HL-60 (cell line): ENCODE results near the gene TTC39B.

ENCODE experiments used
- CTCF ChIP-seq: IDR thresholded peaks from one replicate; pipeline ENCODE4 v1.5.1; 2011; ENCODE audit warnings: low read length, control low read depth, inconsistent platforms; ENCODE audit not compliant: insufficient read depth
- POLR2AphosphoS5 ChIP-seq: IDR thresholded peaks from 2 replicates; pipeline ENCODE4 v1.6.1; 2012; ENCODE audit warnings: low read depth
- REST ChIP-seq: IDR thresholded peaks from 2 replicates; pipeline ENCODE4 v1.6.1; 2012; ENCODE audit warnings: low read depth; ENCODE audit not compliant: insufficient replicate concordance
- SPI1 ChIP-seq: IDR thresholded peaks from 2 replicates; pipeline ENCODE4 v1.6.1; 2012; ENCODE audit warnings: low read depth, mild to moderate bottlenecking, borderline replicate concordance

GRCh38 chr9:15155826-15156225 is 151.2 kb downstream of the TTC39B start:
- TF ChIP-seq CTCF (no peak), POLR2AphosphoS5 (no peak), SPI1 (no peak), REST (no peak)
